CD14-positive monocyte (primary cell): ENCODE results near the gene FAM107B. TPM values are rescaled to one million over a fixed set of nuclear protein-coding genes. Genes with fewer than 3 reads are reported as not detected.
"Not testable (repeated sequence)": the region's sequence is repeated elsewhere in the genome, so short reads cannot be mapped to it uniquely, and the experiment has no call there.

Source experiments
- DNase-seq, 3 donors: peaks; one replicate each; pipeline ENCODE4 v3.0.0-alpha.2; 2011 to 2022
- H2AFZ ChIP-seq: 2 replicates; pipeline ENCODE4 v1.6.0; 2012; ENCODE audit warnings: mild to moderate bottlenecking, low read depth, low read length, inconsistent platforms; ENCODE audit not compliant: insufficient read depth, poor library complexity, severe bottlenecking
- H3K27ac ChIP-seq, 2 donors: 1 replicate in 1 of 2; 2 replicates in 1 of 2; pipeline ENCODE4 v1.5.1; 2012 to 2013; ENCODE audit warnings: low read length in 2 of 2, control low read depth in 1 of 2, inconsistent platforms in 1 of 2, low read depth in 1 of 2, mild to moderate bottlenecking in 1 of 2
- H3K27me3 ChIP-seq, 2 donors: one replicate each; pipeline versions ENCODE4 v1.6.0 to v1.6.1; 2011 to 2013; ENCODE audit warnings: low read length in 2 of 2; ENCODE audit not compliant: control insufficient read depth in 2 of 2, insufficient read depth in 2 of 2
- H3K36me3 ChIP-seq, 2 donors: replicated peaks in 1 of 2; 1 replicate in 1 of 2; 2 replicates in 1 of 2; pipeline versions ENCODE4 v1.5.1 to v1.6.1; 2012 to 2013; ENCODE audit warnings: low read length in 2 of 2, control low read depth in 1 of 2, inconsistent platforms in 1 of 2, mild to moderate bottlenecking in 1 of 2; ENCODE audit not compliant: insufficient read depth in 2 of 2, control insufficient read depth in 1 of 2
- H3K4me1 ChIP-seq, 2 donors: 1 replicate in 1 of 2; 2 replicates in 1 of 2; pipeline versions ENCODE4 v1.5.1 to v1.6.1; 2012 to 2013; ENCODE audit warnings: low read length in 2 of 2, control low read depth in 1 of 2, inconsistent platforms in 1 of 2, mild to moderate bottlenecking in 1 of 2, moderate library complexity in 1 of 2; ENCODE audit not compliant: insufficient read depth in 2 of 2, control insufficient read depth in 1 of 2
- H3K4me2 ChIP-seq: replicated peaks from 2 replicates; pipeline ENCODE3; 2012; ENCODE audit warnings: low read length, moderate library complexity, mild to moderate bottlenecking; ENCODE audit not compliant: poor library complexity, severe bottlenecking; ENCODE audit errors: extremely low read depth
- H3K4me3 ChIP-seq, 3 experiments: fragments of 200-600 bp in 1 of 3; sonication (generic) in 1 of 3; replicated peaks in 1 of 3; 1 replicate in 2 of 3; 2 replicates in 1 of 3; pipeline ENCODE4 v1.5.1; 2011 to 2013; ENCODE audit warnings: low read length in 3 of 3, mild to moderate bottlenecking in 3 of 3, control low read depth in 2 of 3, low read depth in 2 of 3, inconsistent platforms in 1 of 3, moderate library complexity in 1 of 3
- H3K79me2 ChIP-seq: 2 replicates; pipeline ENCODE4 v1.6.0; 2012; ENCODE audit warnings: mild to moderate bottlenecking, control low read depth, inconsistent platforms, low read length, moderate library complexity; ENCODE audit not compliant: insufficient read depth
- H3K9ac ChIP-seq: 2 replicates; pipeline ENCODE4 v1.6.0; 2017; ENCODE audit warnings: low read length, mild to moderate bottlenecking; ENCODE audit not compliant: insufficient read depth, poor library complexity, severe bottlenecking
- H3K9me3 ChIP-seq, 2 donors: replicated peaks in 1 of 2; 1 replicate in 1 of 2; 2 replicates in 1 of 2; pipeline versions ENCODE4 v1.5.1 to v1.6.1; 2012 to 2013; ENCODE audit warnings: low read length in 2 of 2, control low read depth in 1 of 2; ENCODE audit not compliant: control insufficient read depth in 1 of 2, insufficient read depth in 1 of 2
- H4K20me1 ChIP-seq: 2 replicates; pipeline ENCODE4 v1.6.0; 2012; ENCODE audit warnings: mild to moderate bottlenecking, low read length, control low read depth, moderate library complexity; ENCODE audit not compliant: insufficient read depth
- H3K27ac Mint-ChIP-seq, 7 donors: one replicate each; pipeline ENCODE4 v1.8.0; 2020; ENCODE audit warnings: mild to moderate bottlenecking in 7 of 7, mixed read lengths in 7 of 7, moderate library complexity in 6 of 7, inconsistent platforms in 2 of 7
- H3K27me3 Mint-ChIP-seq, 3 donors: one replicate each; pipeline ENCODE4 v1.8.0; 2021 to 2022; ENCODE audit warnings: low read depth in 3 of 3, mild to moderate bottlenecking in 3 of 3, mixed read lengths in 3 of 3, moderate library complexity in 3 of 3, inconsistent platforms in 1 of 3
- H3K36me3 Mint-ChIP-seq, 2 donors: one replicate each; pipeline ENCODE4 v1.8.0; 2020; ENCODE audit warnings: mixed read lengths in 2 of 2, inconsistent platforms in 1 of 2, mild to moderate bottlenecking in 1 of 2
- H3K4me1 Mint-ChIP-seq: one replicate; pipeline ENCODE4 v1.8.0; 2020; ENCODE audit warnings: mild to moderate bottlenecking, mixed read lengths
- H3K4me3 Mint-ChIP-seq, 2 donors: one replicate each; pipeline ENCODE4 v1.8.0; 2020; ENCODE audit warnings: mild to moderate bottlenecking in 2 of 2, mixed read lengths in 2 of 2, moderate library complexity in 1 of 2
- H3K9me3 Mint-ChIP-seq, 7 donors: one replicate each; pipeline ENCODE4 v1.8.0; 2020 to 2022; ENCODE audit warnings: mixed read lengths in 7 of 7, mild to moderate bottlenecking in 6 of 7, moderate library complexity in 6 of 7, inconsistent platforms in 2 of 7
- WGBS: methylation state at CpG from one replicate; pipeline ENCODE4 v1.1.5; 2013; ENCODE audit warnings: missing lambda C conversion rate; ENCODE audit not compliant: insufficient coverage; 5-methylcytosine and 5-hydroxymethylcytosine counted together
- intact Hi-C, 2 donors: fragments of 100-400 bp; cut with micrococcal nuclease; formaldehyde crosslinking; loops; one replicate each; pipeline versions ENCODE4 v1.15.0 to v1.15.1; 2023
- polyA plus RNA-seq, 3 donors: library from polyadenylated mRNA; depleted of rRNA in 1 of 3; unstranded in 2 of 3; stranded (reverse) in 1 of 3; fragments of 300-500 nt in 2 of 3; fragments of >200 nt in 1 of 3; fragmentation: Illumina TruSeq in 2 of 3; gene quantifications; 1 replicate in 2 of 3; 2 replicates in 1 of 3; pipeline ENCODE4 v1.2.3, GENCODE V29; 2012 to 2021
- TF ChIP-seq, protein P1 (sequence below): fragments of 200-600 bp; IDR thresholded peaks from one replicate; pipeline ENCODE4 v1.8.0; 2022; ENCODE audit warnings: antibody characterized with exemption, mild to moderate bottlenecking

FAM107B gene
- polyA plus RNA-seq, 3 donors = 27.2 to 68.5 (median 28.4) TPM

GRCh38 chr10:14659626-14660196, 115.0 kb downstream of the FAM107B start:
- intact Hi-C loops = loop anchor here (1.0 to 10.0 kb wide), 7 partner anchors 11 to 165 kb away; no protein-coding TSS in a partner anchor
- Mint-ChIP-seq H3K9me3 (peaks cover 3 to 11% (median 4%) of the 10 kb centered on the region in 7 donors), H3K4me1 (peaks cover 81% of the 10 kb centered on the region), H3K27ac (peak overlapping the region; percentile 89 to 97 (median 95)), H3K36me3 (peaks cover 5 to 6% of the 10 kb centered on the region in 2 donors), H3K27me3 (peaks cover 0 to 2% (median 0%) of the 10 kb centered on the region in 3 donors), H3K4me3 (peak overlapping the region; percentile 9 to 71)
- peaks cover 80 to 83% of the 10 kb centered on the region in 2 donors for H3K4me1 ChIP-seq
- H3K4me2 ChIP-seq = peak overlapping the region; percentile 38
- TF ChIP-seq, protein P1, sequence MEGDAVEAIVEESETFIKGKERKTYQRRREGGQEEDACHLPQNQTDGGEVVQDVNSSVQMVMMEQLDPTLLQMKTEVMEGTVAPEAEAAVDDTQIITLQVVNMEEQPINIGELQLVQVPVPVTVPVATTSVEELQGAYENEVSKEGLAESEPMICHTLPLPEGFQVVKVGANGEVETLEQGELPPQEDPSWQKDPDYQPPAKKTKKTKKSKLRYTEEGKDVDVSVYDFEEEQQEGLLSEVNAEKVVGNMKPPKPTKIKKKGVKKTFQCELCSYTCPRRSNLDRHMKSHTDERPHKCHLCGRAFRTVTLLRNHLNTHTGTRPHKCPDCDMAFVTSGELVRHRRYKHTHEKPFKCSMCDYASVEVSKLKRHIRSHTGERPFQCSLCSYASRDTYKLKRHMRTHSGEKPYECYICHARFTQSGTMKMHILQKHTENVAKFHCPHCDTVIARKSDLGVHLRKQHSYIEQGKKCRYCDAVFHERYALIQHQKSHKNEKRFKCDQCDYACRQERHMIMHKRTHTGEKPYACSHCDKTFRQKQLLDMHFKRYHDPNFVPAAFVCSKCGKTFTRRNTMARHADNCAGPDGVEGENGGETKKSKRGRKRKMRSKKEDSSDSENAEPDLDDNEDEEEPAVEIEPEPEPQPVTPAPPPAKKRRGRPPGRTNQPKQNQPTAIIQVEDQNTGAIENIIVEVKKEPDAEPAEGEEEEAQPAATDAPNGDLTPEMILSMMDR = no peak
- no peaks in the 10 kb centered on the region for H3K36me3 ChIP-seq
- H4K20me1 ChIP-seq = no peaks in the 10 kb centered on the region
- peak overlapping the region; percentile 79 to 81 for H3K27ac ChIP-seq
- H3K79me2 ChIP-seq = no peaks in the 10 kb centered on the region
- H3K27me3 ChIP-seq = no peaks in the 10 kb centered on the region
- 0% methylated on average over 2 of the region's 7 CpGs for WGBS
- H3K4me3 ChIP-seq = peak overlapping the region in 1 of 3 experiments; percentile 39
- peak overlapping the region; percentile 17 for H3K9ac ChIP-seq
- H3K9me3 ChIP-seq = no peaks in the 10 kb centered on the region
- H2AFZ ChIP-seq = no peak overlapping the region
- peak; percentile 92 to 94 (median 93) for DNase-seq

GRCh38 chr10:14659137-14659536, 115.6 kb downstream of the FAM107B start:
- not testable (repeated sequence) for H3K9me3 ChIP-seq, H2AFZ ChIP-seq, H3K36me3 Mint-ChIP-seq, DNase-seq, H3K27me3 Mint-ChIP-seq, H4K20me1 ChIP-seq, H3K36me3 ChIP-seq, H3K79me2 ChIP-seq, H3K27me3 ChIP-seq
- peak overlapping the region in 1 of 3 experiments; percentile 39 for H3K4me3 ChIP-seq
- peak overlapping the region; percentile 89 to 97 (median 95) for H3K27ac Mint-ChIP-seq
- peak overlapping the region; percentile 17 for H3K9ac ChIP-seq
- WGBS = no CpG with 5 or more reads among the region's 6 CpGs
- H3K9me3 Mint-ChIP-seq = peaks cover 3 to 11% (median 4%) of the 10 kb centered on the region in 7 donors
- H3K4me1 ChIP-seq = peaks cover 86% of the 10 kb centered on the region in 2 donors
- peak overlapping the region; percentile 9 to 71 for H3K4me3 Mint-ChIP-seq
- H3K4me2 ChIP-seq = peak overlapping the region; percentile 38
- H3K27ac ChIP-seq = peak overlapping the region; percentile 79 to 81
- peaks cover 87% of the 10 kb centered on the region for H3K4me1 Mint-ChIP-seq
- intact Hi-C loops = loop anchor here (1.0 to 10.0 kb wide), 6 partner anchors 11 to 166 kb away; no protein-coding TSS in a partner anchor
